GM12801 (cell line): ENCODE measurements around the gene KRTAP10-6.

ENCODE experiments used
- TF ChIP-seq, protein P1 (sequence below): IDR thresholded peaks from one replicate; pipeline ENCODE4 v1.5.1; 2011; ENCODE audit warnings: control low read depth; ENCODE audit not compliant: insufficient read length; ENCODE audit errors: extremely low read depth

Gene KRTAP10-6

DNA sequence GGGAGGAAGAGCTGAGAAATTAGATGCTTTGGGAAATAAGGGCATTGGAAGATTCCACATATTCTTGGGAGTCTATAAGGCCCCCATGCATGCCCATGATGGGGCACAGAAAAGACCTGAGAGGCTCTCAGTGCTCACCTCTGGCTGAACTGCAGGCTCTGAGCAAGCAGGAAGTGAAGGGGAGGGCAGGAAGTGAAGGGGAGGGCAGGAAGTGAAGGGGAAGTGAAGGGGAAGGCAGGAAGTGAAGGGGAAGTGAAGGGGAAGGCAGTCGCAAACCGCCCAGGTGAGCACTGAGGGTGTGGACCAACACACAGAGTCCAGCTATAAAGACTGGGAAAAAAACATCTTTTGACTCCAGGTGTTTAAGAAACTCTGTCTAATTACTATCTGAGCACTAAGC, 38.1 kb upstream of the KRTAP10-6 start:
- TF ChIP-seq, protein P1, sequence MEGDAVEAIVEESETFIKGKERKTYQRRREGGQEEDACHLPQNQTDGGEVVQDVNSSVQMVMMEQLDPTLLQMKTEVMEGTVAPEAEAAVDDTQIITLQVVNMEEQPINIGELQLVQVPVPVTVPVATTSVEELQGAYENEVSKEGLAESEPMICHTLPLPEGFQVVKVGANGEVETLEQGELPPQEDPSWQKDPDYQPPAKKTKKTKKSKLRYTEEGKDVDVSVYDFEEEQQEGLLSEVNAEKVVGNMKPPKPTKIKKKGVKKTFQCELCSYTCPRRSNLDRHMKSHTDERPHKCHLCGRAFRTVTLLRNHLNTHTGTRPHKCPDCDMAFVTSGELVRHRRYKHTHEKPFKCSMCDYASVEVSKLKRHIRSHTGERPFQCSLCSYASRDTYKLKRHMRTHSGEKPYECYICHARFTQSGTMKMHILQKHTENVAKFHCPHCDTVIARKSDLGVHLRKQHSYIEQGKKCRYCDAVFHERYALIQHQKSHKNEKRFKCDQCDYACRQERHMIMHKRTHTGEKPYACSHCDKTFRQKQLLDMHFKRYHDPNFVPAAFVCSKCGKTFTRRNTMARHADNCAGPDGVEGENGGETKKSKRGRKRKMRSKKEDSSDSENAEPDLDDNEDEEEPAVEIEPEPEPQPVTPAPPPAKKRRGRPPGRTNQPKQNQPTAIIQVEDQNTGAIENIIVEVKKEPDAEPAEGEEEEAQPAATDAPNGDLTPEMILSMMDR: no peak

DNA sequence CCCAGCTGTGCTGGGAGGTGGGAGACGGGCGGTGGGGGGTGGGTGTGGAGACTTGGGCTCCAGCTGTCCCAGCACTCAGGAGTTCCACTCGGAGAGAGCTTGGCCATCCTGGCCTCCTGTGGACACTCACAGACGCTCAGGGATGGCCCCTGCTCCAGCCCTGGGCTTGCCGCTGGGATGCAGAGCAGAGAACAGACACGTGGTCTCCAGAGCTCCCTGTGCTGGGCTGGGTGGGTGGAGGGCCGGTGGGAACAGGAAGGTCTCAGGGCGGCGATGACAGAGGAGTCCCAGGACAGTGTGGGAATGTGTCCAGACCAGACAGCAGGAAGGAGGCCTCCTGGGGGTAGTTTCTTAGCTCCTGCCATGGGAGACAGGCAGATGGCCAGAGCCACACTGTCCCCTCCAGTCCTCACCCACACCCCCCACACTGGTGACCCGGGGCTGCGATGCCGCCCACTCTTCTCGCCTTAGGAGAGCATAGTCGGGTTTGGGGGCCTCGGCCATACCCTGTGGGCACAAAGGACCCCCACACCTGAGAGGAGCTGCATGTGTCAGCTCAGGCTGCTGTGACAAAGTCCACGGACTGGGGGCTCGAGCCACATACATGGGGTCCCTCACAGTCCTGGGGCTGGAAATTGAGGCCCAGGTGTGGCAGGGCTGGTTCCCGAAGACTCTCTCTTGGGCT, 36.5 kb upstream of the KRTAP10-6 start:
- TF ChIP-seq, protein P1: no peak

- TF ChIP-seq, protein P1: no peak
These were observed 34.4 kb upstream of the KRTAP10-6 start, which contains the start of gene KRTAP10-9 for GRCh38 chr21:44626673-44627143. TSS of gene KRTAP10-9 (plus strand) at chr21:44627093. CDS start at chr21:44627172, 79 bp downstream.

DNA sequence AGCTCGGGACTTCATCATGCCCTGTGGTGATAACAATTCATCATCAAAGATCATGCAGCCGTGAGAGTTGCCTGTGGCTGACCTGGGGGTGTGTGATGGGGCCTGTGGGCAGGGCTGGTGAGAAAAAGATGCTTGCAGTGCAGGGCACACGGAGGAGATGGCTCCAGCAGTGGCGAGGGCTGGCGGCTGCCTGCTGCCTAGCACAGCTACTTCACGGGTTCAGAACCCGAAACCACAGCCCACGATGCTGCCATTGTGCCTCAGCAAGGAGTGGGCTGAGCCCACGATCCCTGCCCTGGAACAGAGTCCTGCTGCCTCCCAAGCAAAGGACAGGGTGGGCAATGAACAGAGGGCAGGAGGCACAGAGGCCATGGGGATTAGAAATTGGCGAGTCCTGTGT, 34.0 kb upstream of the KRTAP10-6 start:
- TF ChIP-seq, protein P1: no peak

DNA sequence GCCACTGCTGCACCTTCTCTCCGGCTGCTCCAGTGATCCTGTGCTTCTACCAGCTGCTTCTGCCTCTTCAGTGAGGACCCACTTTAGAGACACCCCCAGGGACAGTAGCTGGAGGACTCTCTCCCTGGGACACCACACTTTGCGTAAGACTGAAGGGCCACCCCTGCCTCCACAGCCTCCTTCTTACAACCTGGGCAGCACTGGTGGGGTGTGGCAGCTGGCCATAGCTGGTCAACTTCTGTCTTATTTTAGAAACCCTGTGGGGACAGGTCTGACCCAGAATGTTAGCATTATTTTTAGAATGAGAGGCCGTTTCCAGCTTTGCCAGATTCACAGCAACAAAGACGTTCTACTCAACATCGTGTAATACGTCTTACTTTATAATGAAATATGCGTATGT, 33.5 kb upstream of the KRTAP10-6 start:
- TF ChIP-seq, protein P1: no peak

- TF ChIP-seq, protein P1: no peak
These were observed 31.3 kb upstream of the KRTAP10-6 start for GRCh38 chr21:44623575-44623974.

GRCh38 chr21:44619886-44620285, 27.6 kb upstream of the KRTAP10-6 start:
- TF ChIP-seq, protein P1: no peak
